Stimulated activated naive CD8-positive, alpha-beta T cell treated with anti-CD3 and anti-CD28 coated beads, Interleukin-15, amount 100 ng/mL, for 72 hours (primary cell): ENCODE measurements around the gene HHIPL1.
A peak's percentile ranks its signal among the peaks of the same experiment; 100 is the strongest.

Experiments used
- ATAC-seq: fragments of 150-1000 bp; cut with Tn5 transposase; 2 replicates; pipeline ENCODE4 v1.10.0; 2021; ENCODE audit warnings: mild to moderate bottlenecking, moderate library complexity
- DNase-seq, 2 donors: peaks; one replicate each; pipeline ENCODE4 v3.0.0; 2021 to 2022
- H3K27ac Mint-ChIP-seq, 2 donors: one replicate each; pipeline ENCODE4 v1.8.0; 2022; ENCODE audit warnings: mild to moderate bottlenecking in 2 of 2, mixed read lengths in 2 of 2, moderate library complexity in 2 of 2
- H3K27me3 Mint-ChIP-seq: one replicate; pipeline ENCODE4 v1.8.0; 2022; ENCODE audit warnings: mixed read lengths
- H3K4me1 Mint-ChIP-seq: one replicate; pipeline ENCODE4 v1.8.0; 2022; ENCODE audit warnings: mild to moderate bottlenecking, mixed read lengths
- H3K4me3 Mint-ChIP-seq, 2 donors: one replicate each; pipeline ENCODE4 v1.8.0; 2022; ENCODE audit warnings: mild to moderate bottlenecking in 2 of 2, mixed read lengths in 2 of 2, moderate library complexity in 1 of 2
- H3K9me3 Mint-ChIP-seq, 2 donors: one replicate each; pipeline ENCODE4 v1.8.0; 2022; ENCODE audit warnings: mixed read lengths in 2 of 2

The HHIPL1 gene

DNA sequence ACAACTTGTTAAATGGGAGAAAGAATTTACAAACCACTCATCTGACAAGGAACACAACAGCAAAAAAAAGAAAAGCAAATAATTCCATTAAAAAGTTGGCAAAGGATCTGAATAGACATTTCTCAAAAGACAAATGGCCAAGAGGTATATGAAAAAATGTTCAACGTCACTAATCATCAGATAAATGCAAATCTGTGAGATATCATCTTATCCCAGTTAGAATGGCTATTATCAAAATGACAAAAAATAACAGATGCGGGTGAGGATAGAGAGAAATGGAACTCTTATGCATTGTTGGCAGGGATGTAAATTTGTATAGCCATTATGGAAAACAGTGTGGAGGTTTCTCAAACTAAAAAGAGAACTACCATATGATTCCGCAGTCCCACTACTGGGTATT, 69.0 kb downstream of the HHIPL1 start:
- DNase-seq (no peak), ATAC-seq (no peak)
- H3K27ac Mint-ChIP-seq: no peak overlapping the region
- no peaks in the 10 kb centered on the region for H3K9me3 Mint-ChIP-seq
- H3K4me3 Mint-ChIP-seq: no peak overlapping the region
- H3K27me3 Mint-ChIP-seq: peaks cover 16% of the 10 kb centered on the region
- no peaks in the 10 kb centered on the region for H3K4me1 Mint-ChIP-seq

GRCh38 chr14:99715266-99716000, 70.5 kb downstream of the HHIPL1 start:
- no peak overlapping the region for H3K4me3 Mint-ChIP-seq
- peaks cover 16% of the 10 kb centered on the region for H3K27me3 Mint-ChIP-seq
- no peak for ATAC-seq
- H3K27ac Mint-ChIP-seq: no peak overlapping the region
- H3K9me3 Mint-ChIP-seq: no peaks in the 10 kb centered on the region
- DNase-seq: no peak
- H3K4me1 Mint-ChIP-seq: no peaks in the 10 kb centered on the region

DNA sequence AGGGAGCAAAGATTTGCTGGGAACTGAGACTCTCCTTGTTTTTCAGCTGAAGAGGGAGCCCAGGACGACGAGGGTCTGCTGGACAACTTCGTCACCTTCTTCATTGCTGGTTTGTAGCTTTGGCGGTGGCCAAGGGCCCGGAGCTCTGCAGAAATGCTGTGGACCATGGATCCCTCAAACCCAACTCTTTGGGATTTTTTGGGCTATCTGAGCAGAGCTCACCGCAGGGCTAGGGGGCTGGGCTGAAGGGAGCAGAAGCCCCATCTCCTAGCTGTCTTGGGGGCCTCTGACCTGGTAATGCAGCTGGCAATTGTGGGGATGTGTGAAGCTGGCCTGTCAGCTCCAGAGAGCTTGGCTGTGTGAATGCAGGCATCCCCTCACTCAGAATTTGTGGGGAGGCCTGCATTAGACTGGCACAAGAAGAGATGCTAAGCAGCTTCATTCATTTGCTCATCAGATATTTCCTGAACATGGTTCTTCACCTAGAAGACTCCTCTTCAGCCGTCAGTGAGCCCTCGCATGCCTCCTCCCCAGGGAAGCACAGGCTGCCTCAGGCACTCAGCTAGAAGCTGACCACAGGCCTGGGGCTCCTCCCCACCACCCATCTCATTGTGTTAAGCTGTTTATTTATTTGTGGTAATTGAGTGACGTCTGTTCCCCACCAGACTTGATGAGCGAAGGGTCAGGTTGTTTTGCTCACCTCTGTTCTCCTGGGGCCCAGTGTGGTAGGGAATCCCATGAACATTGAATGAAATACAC, 71.3 kb downstream of the HHIPL1 start:
- no peak for ATAC-seq
- no peak for DNase-seq
- no peak overlapping the region for H3K27ac Mint-ChIP-seq
- no peaks in the 10 kb centered on the region for H3K4me1 Mint-ChIP-seq
- H3K4me3 Mint-ChIP-seq: no peak overlapping the region
- no peaks in the 10 kb centered on the region for H3K9me3 Mint-ChIP-seq
- peaks cover 16% of the 10 kb centered on the region for H3K27me3 Mint-ChIP-seq

- Mint-ChIP-seq H3K4me1 (no peaks in the 10 kb centered on the region), H3K4me3 (no peak overlapping the region), H3K27me3 (peaks cover 16% of the 10 kb centered on the region), H3K27ac (no peak overlapping the region), H3K9me3 (no peaks in the 10 kb centered on the region)
- no peak for ATAC-seq
- no peak for DNase-seq
Observed at GRCh38 chr14:99716850-99717681, 72.1 kb downstream of the HHIPL1 start.

- ATAC-seq (no peak), DNase-seq (no peak)
- Mint-ChIP-seq H3K4me3 (no peak overlapping the region), H3K4me1 (no peaks in the 10 kb centered on the region), H3K27me3 (peaks cover 16% of the 10 kb centered on the region), H3K9me3 (no peaks in the 10 kb centered on the region), H3K27ac (no peak overlapping the region)
Observed at GRCh38 chr14:99717682-99718013, 72.7 kb downstream of the HHIPL1 start.

DNA sequence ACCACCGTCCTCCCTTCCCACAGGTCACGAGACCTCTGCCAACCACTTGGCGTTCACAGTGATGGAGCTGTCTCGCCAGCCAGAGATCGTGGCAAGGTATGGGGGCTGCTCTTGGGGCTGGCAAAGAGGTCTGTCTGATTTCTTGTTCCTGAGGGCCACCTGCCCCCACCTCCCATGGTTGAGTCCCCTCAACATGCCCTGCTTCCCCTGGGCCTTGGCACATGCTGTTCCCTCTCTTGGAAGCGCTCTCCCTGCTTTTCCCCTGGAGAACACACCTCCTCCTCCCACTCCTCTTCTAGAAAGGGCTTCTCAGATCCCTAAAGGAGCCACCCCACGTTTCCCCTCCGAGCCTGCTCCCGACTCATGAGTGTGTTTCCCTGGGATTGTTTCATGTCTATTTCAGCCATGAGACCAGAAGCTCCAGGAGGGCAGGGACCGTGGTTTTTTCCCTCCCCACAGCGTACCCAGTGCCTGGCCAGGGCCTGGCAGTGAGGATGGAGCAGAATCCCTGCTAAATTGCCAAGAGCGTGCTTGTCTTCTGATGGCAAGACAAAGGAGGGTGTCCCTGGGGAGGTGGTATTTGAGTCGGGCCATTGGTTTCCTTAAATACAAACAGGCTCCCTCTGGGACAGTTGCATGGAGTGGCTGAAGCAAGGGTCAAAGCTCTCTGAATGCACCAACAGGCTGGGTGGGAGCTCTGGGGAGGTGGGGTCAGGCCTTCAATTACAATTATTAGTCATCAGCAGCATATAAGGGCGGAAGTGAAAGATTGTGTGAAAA, 73.3 kb downstream of the HHIPL1 start:
- H3K4me1 Mint-ChIP-seq: no peaks in the 10 kb centered on the region
- peak overlapping the region in 1 of 2 donors; percentile 70 for H3K27ac Mint-ChIP-seq
- peaks cover 16% of the 10 kb centered on the region for H3K27me3 Mint-ChIP-seq
- H3K9me3 Mint-ChIP-seq: no peaks in the 10 kb centered on the region
- ATAC-seq (no peak), DNase-seq (no peak)
- no peak overlapping the region for H3K4me3 Mint-ChIP-seq

DNA sequence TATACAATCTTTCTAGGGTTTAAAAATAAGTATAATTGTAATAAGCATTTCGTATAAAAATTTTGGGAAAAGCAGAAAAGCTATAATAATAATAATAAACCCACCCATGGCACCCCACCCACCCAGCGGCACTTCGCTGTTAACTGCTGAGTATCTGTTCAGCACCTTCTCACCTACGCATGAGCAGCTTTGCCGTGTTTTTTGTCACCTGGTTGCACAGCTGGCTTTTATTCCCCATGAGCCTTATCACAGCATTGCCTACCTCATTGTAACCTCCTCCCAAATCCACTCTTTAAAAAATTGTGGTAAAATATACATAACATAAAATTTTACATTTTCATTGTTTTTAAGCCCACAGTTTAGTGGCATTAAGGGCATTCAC, 73.9 kb downstream of the HHIPL1 start:
- H3K27me3 Mint-ChIP-seq: peaks cover 16% of the 10 kb centered on the region
- DNase-seq (no peak), ATAC-seq (no peak)
- H3K4me3 Mint-ChIP-seq: no peak overlapping the region
- no peaks in the 10 kb centered on the region for H3K9me3 Mint-ChIP-seq
- no peak overlapping the region for H3K27ac Mint-ChIP-seq
- H3K4me1 Mint-ChIP-seq: no peaks in the 10 kb centered on the region

DNA sequence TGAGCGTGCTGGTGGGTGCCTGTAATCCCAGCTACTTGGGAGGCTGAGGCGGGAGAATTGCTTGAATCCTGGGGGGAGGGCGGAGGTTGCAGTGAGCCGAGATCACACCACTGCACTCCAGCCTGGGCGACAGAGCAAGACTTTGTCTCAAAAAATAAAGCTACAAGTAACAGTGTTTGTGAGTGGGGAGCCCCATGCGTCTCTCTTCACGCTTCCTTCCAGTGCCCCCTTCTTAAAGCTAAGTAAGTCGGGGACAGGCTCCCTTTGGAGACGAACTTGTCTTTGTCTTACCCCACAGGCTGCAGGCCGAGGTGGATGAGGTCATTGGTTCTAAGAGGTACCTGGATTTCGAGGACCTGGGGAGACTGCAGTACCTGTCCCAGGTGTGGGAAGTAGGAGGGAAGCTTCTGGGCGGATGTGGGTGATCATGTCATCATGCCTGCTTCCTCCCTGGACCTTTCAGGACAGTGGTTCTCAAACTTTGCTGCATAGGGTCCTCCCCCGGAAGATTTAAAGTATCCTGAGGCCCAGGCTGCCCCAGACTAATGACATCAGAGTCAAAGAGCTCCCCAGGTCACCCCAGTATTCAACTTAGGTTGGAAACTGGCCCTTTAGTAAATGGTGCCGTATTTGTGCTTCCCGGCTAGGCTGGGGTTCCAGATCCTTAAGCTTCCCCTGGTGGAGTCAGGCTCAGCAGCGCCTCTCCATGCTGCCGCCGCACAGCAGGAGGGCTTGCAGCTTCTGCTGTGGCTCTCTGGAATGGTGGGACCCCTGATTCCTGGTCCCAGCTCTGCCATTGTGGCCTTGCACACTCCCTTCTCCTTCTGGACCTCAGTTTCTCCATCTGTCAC, 76.2 kb downstream of the HHIPL1 start:
- no peak overlapping the region for H3K27ac Mint-ChIP-seq
- peaks cover 31% of the 10 kb centered on the region for H3K27me3 Mint-ChIP-seq
- ATAC-seq (no peak), DNase-seq (no peak)
- no peaks in the 10 kb centered on the region for H3K9me3 Mint-ChIP-seq
- H3K4me1 Mint-ChIP-seq: no peaks in the 10 kb centered on the region
- no peak overlapping the region for H3K4me3 Mint-ChIP-seq

DNA sequence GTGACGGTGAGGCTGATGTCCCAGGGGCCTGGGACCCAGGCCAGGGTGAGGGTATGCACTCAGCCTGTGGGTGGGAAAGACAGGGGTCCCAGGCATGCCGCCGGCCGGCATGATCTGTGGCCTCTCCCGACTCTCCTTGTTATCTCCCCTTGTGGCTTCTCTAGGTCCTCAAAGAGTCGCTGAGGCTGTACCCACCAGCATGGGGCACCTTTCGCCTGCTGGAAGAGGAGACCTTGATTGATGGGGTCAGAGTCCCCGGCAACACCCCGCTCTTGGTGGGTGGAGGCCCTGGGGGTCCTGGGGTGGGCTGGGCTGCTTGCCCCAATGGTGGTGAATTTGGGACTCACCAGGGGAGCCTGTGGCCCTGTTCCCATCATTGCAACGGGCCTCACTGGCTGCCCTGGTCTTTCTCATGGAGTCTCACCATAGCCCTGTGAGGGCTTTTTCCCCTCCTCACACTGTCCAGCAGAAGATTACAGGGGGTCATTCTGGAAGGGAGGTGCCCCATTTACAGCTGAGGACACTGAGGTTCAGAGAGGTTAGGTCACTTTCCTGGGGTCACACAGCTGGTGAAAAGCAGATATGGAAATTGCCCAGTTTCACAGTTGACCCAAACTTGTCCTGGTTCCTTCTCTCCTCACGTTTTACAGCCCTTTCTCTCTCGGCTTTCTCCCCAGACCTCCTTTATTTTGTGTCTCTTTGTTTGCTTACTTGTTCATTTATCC, 77.0 kb downstream of the HHIPL1 start:
- no peaks in the 10 kb centered on the region for H3K4me1 Mint-ChIP-seq
- no peak for ATAC-seq
- H3K27me3 Mint-ChIP-seq: peaks cover 39% of the 10 kb centered on the region
- no peak overlapping the region for H3K27ac Mint-ChIP-seq
- DNase-seq: no peak
- H3K9me3 Mint-ChIP-seq: no peaks in the 10 kb centered on the region
- H3K4me3 Mint-ChIP-seq: no peak overlapping the region

- Mint-ChIP-seq H3K9me3 (no peaks in the 10 kb centered on the region), H3K4me1 (no peaks in the 10 kb centered on the region), H3K27me3 (peaks cover 44% of the 10 kb centered on the region), H3K27ac (no peak overlapping the region), H3K4me3 (no peak overlapping the region)
- ATAC-seq (no peak), DNase-seq (no peak)
Observed at GRCh38 chr14:99722741-99723140, 77.8 kb downstream of the HHIPL1 start.

GRCh38 chr14:99724196-99724891, 79.4 kb downstream of the HHIPL1 start:
- ATAC-seq (no peak), DNase-seq (no peak)
- H3K4me3 Mint-ChIP-seq: no peak overlapping the region
- peaks cover 51% of the 10 kb centered on the region for H3K27me3 Mint-ChIP-seq
- no peaks in the 10 kb centered on the region for H3K9me3 Mint-ChIP-seq
- H3K27ac Mint-ChIP-seq: peak overlapping the region in 1 of 2 donors; percentile 72
- H3K4me1 Mint-ChIP-seq: no peaks in the 10 kb centered on the region

DNA sequence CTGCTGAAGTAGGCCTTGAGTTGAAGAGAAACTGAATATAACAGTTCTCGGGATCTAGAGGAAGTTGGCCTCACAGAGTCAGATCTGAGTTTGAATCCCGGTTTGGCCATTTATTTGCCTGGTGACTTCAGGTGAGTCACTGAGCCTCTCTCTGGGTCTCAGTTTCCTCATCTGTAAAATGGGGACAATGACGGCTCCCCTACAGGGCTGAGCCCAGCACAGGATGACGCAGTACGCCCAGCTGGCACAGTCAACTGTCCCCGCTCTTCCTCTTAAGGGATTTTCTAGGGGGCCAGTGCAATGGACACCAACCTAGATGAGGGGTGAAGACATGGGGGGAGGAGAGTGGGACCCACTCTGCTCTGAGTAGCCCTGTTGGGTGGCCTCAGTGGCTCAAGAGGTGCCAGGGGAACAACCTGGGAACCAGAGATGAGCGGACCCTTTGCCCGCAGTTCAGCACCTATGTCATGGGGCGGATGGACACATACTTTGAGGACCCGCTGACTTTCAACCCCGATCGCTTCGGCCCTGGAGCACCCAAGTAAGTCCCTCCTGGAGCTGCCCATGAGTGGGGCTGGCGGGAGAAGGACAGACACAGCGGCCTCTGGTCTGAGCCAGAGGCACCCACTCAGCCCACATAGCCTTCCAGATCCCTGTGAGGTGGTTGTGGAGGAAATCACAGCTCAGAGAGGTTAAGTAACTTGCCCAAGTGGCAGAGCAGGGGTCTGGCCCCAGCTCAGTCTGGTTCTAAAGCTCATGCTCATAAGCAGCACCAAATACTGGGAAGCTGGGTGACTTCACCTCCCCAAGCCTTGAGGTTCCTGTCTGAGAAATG, 80.2 kb downstream of the HHIPL1 start:
- no peak overlapping the region for H3K4me3 Mint-ChIP-seq
- ATAC-seq: no peak

More for the DNA sequence above, 80.2 kb downstream of the HHIPL1 start:
- Mint-ChIP-seq H3K27me3 (peaks cover 57% of the 10 kb centered on the region), H3K4me1 (no peaks in the 10 kb centered on the region), H3K27ac (no peak overlapping the region), H3K9me3 (no peaks in the 10 kb centered on the region)
- no peak for DNase-seq
